ENCODE measurements around the gene CACNA1B.

The CACNA1B gene

DNA sequence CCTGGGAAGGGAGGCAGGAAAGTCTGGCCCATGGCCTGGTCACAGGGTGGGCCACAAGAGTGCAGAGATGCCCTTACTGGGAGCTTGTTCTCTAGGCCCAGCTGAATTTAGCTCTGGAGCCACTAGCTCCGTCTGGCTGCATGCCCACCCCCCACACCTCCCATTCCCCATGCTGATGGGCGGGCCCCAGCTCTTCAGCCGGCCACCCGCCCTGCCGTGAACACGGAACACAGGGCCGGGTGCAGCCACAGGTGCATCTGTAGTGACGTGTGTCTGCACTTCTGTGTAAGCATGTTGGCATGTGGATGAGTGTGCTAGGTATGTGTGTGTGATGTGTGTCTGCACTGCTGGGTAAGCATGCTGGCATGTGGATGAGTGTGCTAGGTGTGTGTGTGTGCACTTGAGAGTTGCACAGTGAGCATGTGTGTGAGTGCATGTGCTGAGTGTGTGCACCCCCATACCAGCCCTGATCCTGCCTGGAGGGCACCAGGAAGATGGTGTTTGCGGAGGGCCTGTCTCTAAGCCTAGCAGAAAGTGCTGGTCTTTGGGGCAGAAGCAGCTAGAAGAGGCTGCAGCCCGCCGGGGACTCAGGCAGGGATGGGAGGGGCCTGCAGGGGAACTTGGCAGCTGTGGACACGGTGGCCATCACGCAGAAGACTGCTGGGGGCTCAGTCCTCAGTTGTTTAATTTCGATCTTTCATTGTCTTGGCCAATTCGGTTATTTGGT, 136.4 kb downstream of the CACNA1B start:
- no peaks in the 10 kb centered on the region for H3K36me3 ChIP-seq (ENCODE audit: control insufficient read depth in 1 of 2, insufficient read depth in 2 of 2, low read depth in 1 of 2, low read length in 2 of 2)
- no peak overlapping the region for H2BK15ac ChIP-seq (ENCODE audit: low read depth, poor library complexity, severe bottlenecking)
- no peak overlapping the region for H2BK120ac ChIP-seq (ENCODE audit: low read depth, low read length)
- no peak overlapping the region for H4K91ac ChIP-seq (ENCODE audit: low read length)
- H3K9me3 ChIP-seq (ENCODE audit: control insufficient read depth, low read length) = no peaks in the 10 kb centered on the region
- H3K4ac ChIP-seq (ENCODE audit: low read depth in 1 of 2, low read length in 2 of 2) = no peak overlapping the region
- no peak overlapping the region for H3K14ac ChIP-seq (ENCODE audit: low read length in 2 of 2)
- peaks cover 0 to 35% of the 10 kb centered on the region in 2 experiments for H3K27me3 ChIP-seq (ENCODE audit: control insufficient read depth in 1 of 2, insufficient read depth in 1 of 2, low read length in 2 of 2)
- no peak overlapping the region for H4K8ac ChIP-seq (ENCODE audit: low read length)
- no peak overlapping the region for H3K27ac ChIP-seq (ENCODE audit: low read length, poor library complexity, severe bottlenecking)
- no peaks in the 10 kb centered on the region for H3K79me1 ChIP-seq (replicated peaks; ENCODE audit: low read length, poor library complexity, severe bottlenecking)
- H3K9ac ChIP-seq (ENCODE audit: low read length) = no peak overlapping the region
- no peak for DNase-seq
- no peak overlapping the region for H3K4me3 ChIP-seq (ENCODE audit: insufficient read depth in 1 of 2, low read depth in 1 of 2, low read length in 2 of 2)
- no peak overlapping the region for H2AK5ac ChIP-seq (ENCODE audit: low read length, severe bottlenecking)
- H2AFZ ChIP-seq (ENCODE audit: low read depth, low read length) = no peak overlapping the region
- H3K18ac ChIP-seq (ENCODE audit: low read depth in 1 of 2, low read length in 2 of 2) = no peak overlapping the region
- no peaks in the 10 kb centered on the region for H3K4me1 ChIP-seq (ENCODE audit: control insufficient read depth, insufficient read depth, low read depth, low read length)
- no peak overlapping the region for H2BK5ac ChIP-seq (ENCODE audit: low read depth, low read length, poor library complexity, severe bottlenecking)
- WGBS = 81% methylated on average over 15 of the region's 15 CpGs
- no peak overlapping the region for H3K4me2 ChIP-seq (ENCODE audit: low read length, poor library complexity, severe bottlenecking)
- no peak overlapping the region for H2BK12ac ChIP-seq (ENCODE audit: low read length in 2 of 2)
- no peak overlapping the region for H3K23ac ChIP-seq (ENCODE audit: low read length in 2 of 2)

DNA sequence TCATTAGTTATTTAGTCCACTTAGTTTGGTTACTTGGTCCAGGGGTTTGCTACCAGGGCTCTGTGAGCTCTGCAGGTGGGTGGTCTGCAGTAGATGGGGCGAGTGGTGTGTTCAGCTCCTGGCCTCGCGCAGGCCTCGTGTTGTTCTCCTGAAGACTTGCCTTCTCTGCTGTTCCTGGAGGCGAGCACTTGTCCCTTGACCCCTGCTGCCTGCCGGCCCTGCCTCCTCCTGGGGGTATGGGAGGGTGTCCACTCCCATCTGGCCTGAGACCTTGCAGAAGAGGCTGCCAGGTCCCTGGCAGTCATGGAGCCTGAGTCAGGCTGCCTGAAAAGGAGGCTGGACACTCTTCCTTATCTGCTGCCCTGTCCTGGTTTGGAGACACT, 137.0 kb downstream of the CACNA1B start:
- Histone ChIP-seq H2BK15ac (ENCODE audit: low read depth, poor library complexity, severe bottlenecking) (no peak overlapping the region), H2BK12ac (ENCODE audit: low read length in 2 of 2) (no peak overlapping the region), H2AFZ (ENCODE audit: low read depth, low read length) (no peak overlapping the region), H3K36me3 (ENCODE audit: control insufficient read depth in 1 of 2, insufficient read depth in 2 of 2, low read depth in 1 of 2, low read length in 2 of 2) (no peaks in the 10 kb centered on the region), H3K18ac (ENCODE audit: low read depth in 1 of 2, low read length in 2 of 2) (no peak overlapping the region), H3K14ac (ENCODE audit: low read length in 2 of 2) (no peak overlapping the region), H3K4me2 (ENCODE audit: low read length, poor library complexity, severe bottlenecking) (no peak overlapping the region), H2BK5ac (ENCODE audit: low read depth, low read length, poor library complexity, severe bottlenecking) (no peak overlapping the region), H3K27me3 (ENCODE audit: control insufficient read depth in 1 of 2, insufficient read depth in 1 of 2, low read length in 2 of 2) (peaks cover 0 to 35% of the 10 kb centered on the region in 2 experiments), H3K4me1 (ENCODE audit: control insufficient read depth, insufficient read depth, low read depth, low read length) (no peaks in the 10 kb centered on the region), H3K9me3 (ENCODE audit: control insufficient read depth, low read length) (no peaks in the 10 kb centered on the region), H3K9ac (ENCODE audit: low read length) (no peak overlapping the region), H3K27ac (ENCODE audit: low read length, poor library complexity, severe bottlenecking) (no peak overlapping the region), H3K4me3 (ENCODE audit: insufficient read depth in 1 of 2, low read depth in 1 of 2, low read length in 2 of 2) (no peak overlapping the region), H3K79me1 (replicated peaks; ENCODE audit: low read length, poor library complexity, severe bottlenecking) (no peaks in the 10 kb centered on the region), H3K4ac (ENCODE audit: low read depth in 1 of 2, low read length in 2 of 2) (no peak overlapping the region), H2AK5ac (ENCODE audit: low read length, severe bottlenecking) (no peak overlapping the region), H2BK120ac (ENCODE audit: low read depth, low read length) (no peak overlapping the region), H3K23ac (ENCODE audit: low read length in 2 of 2) (no peak overlapping the region), H4K8ac (ENCODE audit: low read length) (no peak overlapping the region), H4K91ac (ENCODE audit: low read length) (no peak overlapping the region)
- DNase-seq = no peak
- 78% methylated on average over 6 of the region's 6 CpGs for WGBS

- Histone ChIP-seq H2BK12ac (ENCODE audit: low read length in 2 of 2) (no peak overlapping the region), H3K9me3 (ENCODE audit: control insufficient read depth, low read length) (no peaks in the 10 kb centered on the region), H3K4me1 (ENCODE audit: control insufficient read depth, insufficient read depth, low read depth, low read length) (no peaks in the 10 kb centered on the region), H2BK120ac (ENCODE audit: low read depth, low read length) (no peak overlapping the region), H2BK15ac (ENCODE audit: low read depth, poor library complexity, severe bottlenecking) (no peak overlapping the region), H4K8ac (ENCODE audit: low read length) (no peak overlapping the region), H3K9ac (ENCODE audit: low read length) (no peak overlapping the region), H3K4ac (ENCODE audit: low read depth in 1 of 2, low read length in 2 of 2) (no peak overlapping the region), H2BK5ac (ENCODE audit: low read depth, low read length, poor library complexity, severe bottlenecking) (no peak overlapping the region), H3K4me3 (ENCODE audit: insufficient read depth in 1 of 2, low read depth in 1 of 2, low read length in 2 of 2) (no peak overlapping the region), H2AK5ac (ENCODE audit: low read length, severe bottlenecking) (no peak overlapping the region), H4K91ac (ENCODE audit: low read length) (no peak overlapping the region), H3K23ac (ENCODE audit: low read length in 2 of 2) (no peak overlapping the region), H3K79me1 (replicated peaks; ENCODE audit: low read length, poor library complexity, severe bottlenecking) (no peaks in the 10 kb centered on the region), H3K36me3 (ENCODE audit: control insufficient read depth in 1 of 2, insufficient read depth in 2 of 2, low read depth in 1 of 2, low read length in 2 of 2) (no peaks in the 10 kb centered on the region), H3K14ac (ENCODE audit: low read length in 2 of 2) (no peak overlapping the region), H3K4me2 (ENCODE audit: low read length, poor library complexity, severe bottlenecking) (no peak overlapping the region), H2AFZ (ENCODE audit: low read depth, low read length) (no peak overlapping the region), H3K27me3 (ENCODE audit: control insufficient read depth in 1 of 2, insufficient read depth in 1 of 2, low read length in 2 of 2) (peaks cover 0 to 35% of the 10 kb centered on the region in 2 experiments), H3K18ac (ENCODE audit: low read depth in 1 of 2, low read length in 2 of 2) (no peak overlapping the region), H3K27ac (ENCODE audit: low read length, poor library complexity, severe bottlenecking) (no peak overlapping the region)
- 88% methylated on average over 25 of the region's 25 CpGs for WGBS
- DNase-seq = no peak
Observed at GRCh38 chr9:138015021-138015829, 137.6 kb downstream of the CACNA1B start.

DNA sequence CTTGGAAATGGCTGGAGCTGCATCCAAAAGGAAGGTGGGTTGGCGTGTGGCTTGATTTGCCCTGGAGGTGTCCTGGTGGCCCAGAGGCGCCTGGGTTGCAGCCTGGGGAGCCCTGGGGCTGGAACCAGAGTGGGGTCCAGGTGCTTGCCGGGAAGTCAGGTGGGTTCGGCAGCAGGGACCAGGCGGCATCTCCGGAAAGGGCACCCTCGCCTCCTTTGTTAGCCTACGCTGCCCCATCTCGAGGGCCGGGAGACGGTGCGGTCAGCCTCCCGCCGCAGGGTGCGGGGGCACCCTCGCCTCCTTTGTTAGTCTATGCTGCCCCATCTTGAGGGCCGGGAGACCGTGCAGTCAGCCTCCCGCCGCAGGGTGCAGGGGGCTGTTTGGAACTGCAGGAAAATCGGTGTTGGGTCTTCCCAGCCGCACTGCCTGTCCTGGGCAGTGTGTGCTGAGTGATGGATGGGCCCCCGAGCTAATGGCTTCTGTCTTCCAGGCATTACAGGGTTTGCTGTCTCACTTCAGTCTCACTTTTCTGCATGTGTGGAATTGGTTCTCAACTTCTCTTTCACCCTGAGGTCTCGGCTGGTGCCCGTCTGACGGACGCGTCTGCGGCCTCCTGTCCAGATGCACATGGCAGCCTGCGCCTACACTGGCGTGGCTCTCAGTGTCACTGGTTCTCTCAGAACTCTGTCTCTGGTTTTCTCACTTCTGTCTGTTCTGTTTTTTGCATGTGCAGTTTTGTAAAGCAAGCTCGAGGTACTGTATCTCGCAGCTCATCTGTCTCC, 139.0 kb downstream of the CACNA1B start:
- Histone ChIP-seq H2BK12ac (ENCODE audit: low read length in 2 of 2) (no peak overlapping the region), H2BK15ac (ENCODE audit: low read depth, poor library complexity, severe bottlenecking) (no peak overlapping the region), H3K4me3 (ENCODE audit: insufficient read depth in 1 of 2, low read depth in 1 of 2, low read length in 2 of 2) (no peak overlapping the region), H3K27me3 (ENCODE audit: control insufficient read depth in 1 of 2, insufficient read depth in 1 of 2, low read length in 2 of 2) (peaks cover 1 to 32% of the 10 kb centered on the region in 2 experiments), H3K4ac (ENCODE audit: low read depth in 1 of 2, low read length in 2 of 2) (no peak overlapping the region), H2AK5ac (ENCODE audit: low read length, severe bottlenecking) (no peak overlapping the region), H4K8ac (ENCODE audit: low read length) (no peak overlapping the region), H3K9me3 (ENCODE audit: control insufficient read depth, low read length) (no peaks in the 10 kb centered on the region), H3K4me2 (ENCODE audit: low read length, poor library complexity, severe bottlenecking) (no peak overlapping the region), H2AFZ (ENCODE audit: low read depth, low read length) (no peak overlapping the region), H3K9ac (ENCODE audit: low read length) (no peak overlapping the region), H3K23ac (ENCODE audit: low read length in 2 of 2) (no peak overlapping the region), H3K27ac (ENCODE audit: low read length, poor library complexity, severe bottlenecking) (no peak overlapping the region), H3K36me3 (ENCODE audit: control insufficient read depth in 1 of 2, insufficient read depth in 2 of 2, low read depth in 1 of 2, low read length in 2 of 2) (no peaks in the 10 kb centered on the region), H3K18ac (ENCODE audit: low read depth in 1 of 2, low read length in 2 of 2) (no peak overlapping the region), H2BK5ac (ENCODE audit: low read depth, low read length, poor library complexity, severe bottlenecking) (no peak overlapping the region), H3K14ac (ENCODE audit: low read length in 2 of 2) (no peak overlapping the region), H4K91ac (ENCODE audit: low read length) (no peak overlapping the region), H3K4me1 (ENCODE audit: control insufficient read depth, insufficient read depth, low read depth, low read length) (no peaks in the 10 kb centered on the region), H3K79me1 (replicated peaks; ENCODE audit: low read length, poor library complexity, severe bottlenecking) (no peaks in the 10 kb centered on the region), H2BK120ac (ENCODE audit: low read depth, low read length) (no peak overlapping the region)
- WGBS = 90% methylated on average over 33 of the region's 33 CpGs
- DNase-seq = no peak
